ENCODE results near the gene DIAPH3. TPM values are rescaled to one million over a fixed set of nuclear protein-coding genes. Genes with fewer than 3 reads are reported as not detected.

DIAPH3 gene
- total RNA-seq, 1 experiment from 2014 or later, result 27.6 TPM

DNA sequence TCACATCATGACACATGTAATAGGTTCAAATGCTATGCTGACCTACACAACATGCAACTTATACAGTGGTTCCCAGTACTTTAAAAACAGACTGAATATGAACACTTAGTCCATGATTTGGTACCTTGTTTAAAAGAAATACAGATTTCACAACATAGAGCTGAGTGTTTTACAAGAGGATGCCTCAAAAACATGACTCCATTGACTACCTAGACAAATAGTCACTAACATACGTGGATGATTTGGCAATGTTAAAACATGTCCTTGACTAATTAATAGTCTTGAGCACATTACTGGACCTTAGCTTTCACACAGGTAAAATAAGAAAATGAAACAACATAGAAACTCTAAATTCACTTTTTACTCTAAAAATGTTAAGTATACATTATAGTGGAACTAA lies 300.1 kb downstream of the DIAPH3 start:
- DNase-seq (ENCODE audit: low spot score) (no peak), ATAC-seq (no peak)
- H3K4me1 Mint-ChIP-seq, result peaks cover 10% of the 10 kb centered on the region
- H3K27ac Mint-ChIP-seq, result no peak overlapping the region
- ChIA-PET CTCF (no interaction called here), POLR2A (no interaction called here)
- no peaks in the 10 kb centered on the region for H3K9me3 Mint-ChIP-seq
- H3K36me3 Mint-ChIP-seq, result no peaks in the 10 kb centered on the region; the same call in 1 of the 2 replicates
- TF ChIP-seq ELF4 (CRISPR knock-in tag; IDR thresholded peaks at IDR 0.05; ENCODE audit: low read depth) (no peak), FOXP1 (CRISPR knock-in tag; IDR thresholded peaks at IDR 0.05; ENCODE audit: borderline replicate concordance) (no peak), ZNF396 (CRISPR knock-in tag; IDR thresholded peaks at IDR 0.05; ENCODE audit: borderline replicate concordance) (no peak), ZNF232 (CRISPR knock-in tag; IDR thresholded peaks at IDR 0.05) (no peak), E2F4 (CRISPR knock-in tag; IDR thresholded peaks at IDR 0.05; ENCODE audit: borderline replicate concordance, low read depth) (no peak), CBFB (CRISPR knock-in tag; IDR thresholded peaks at IDR 0.05; ENCODE audit: low read depth) (no peak), RELA (CRISPR knock-in tag; IDR thresholded peaks at IDR 0.05; ENCODE audit: borderline replicate concordance) (no peak), ZNF317 (CRISPR knock-in tag; IDR thresholded peaks at IDR 0.05; ENCODE audit: borderline replicate concordance, low read depth) (no peak)
- TF ChIP-seq, protein P1, sequence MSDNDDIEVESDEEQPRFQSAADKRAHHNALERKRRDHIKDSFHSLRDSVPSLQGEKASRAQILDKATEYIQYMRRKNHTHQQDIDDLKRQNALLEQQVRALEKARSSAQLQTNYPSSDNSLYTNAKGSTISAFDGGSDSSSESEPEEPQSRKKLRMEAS (CRISPR knock-in tag; IDR thresholded peaks at IDR 0.05), result no peak
- no peak overlapping the region for H3K4me3 Mint-ChIP-seq
- no peaks in the 10 kb centered on the region for H3K27me3 Mint-ChIP-seq (ENCODE audit: low read depth)

DNA sequence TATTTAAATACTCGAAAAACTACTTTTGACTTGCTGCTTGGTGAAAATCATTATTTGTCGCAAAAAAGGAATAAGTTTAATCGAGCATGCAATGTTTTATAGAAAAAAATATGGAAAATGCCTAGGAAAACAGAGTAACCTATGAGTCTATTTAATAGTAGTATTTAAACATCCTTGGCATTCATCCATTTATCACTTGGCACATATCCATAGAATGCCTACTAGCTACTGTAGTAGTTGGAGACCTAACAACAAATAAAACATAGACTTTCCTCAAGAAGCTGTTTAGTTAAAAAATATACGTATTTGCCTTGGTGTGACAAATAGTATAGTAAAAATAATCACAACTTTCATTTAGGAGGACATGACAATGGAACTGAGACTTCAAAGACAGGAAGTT lies 302.1 kb downstream of the DIAPH3 start:
- POLR2A ChIA-PET, result no interaction called here
- TF ChIP-seq ZNF416 (CRISPR knock-in tag; IDR thresholded peaks at IDR 0.05) (no peak), NR1H2 (CRISPR knock-in tag; IDR thresholded peaks at IDR 0.05) (no peak), CTCF (IDR thresholded peaks at IDR 0.05) (no peak), MYBL2 (CRISPR knock-in tag; IDR thresholded peaks at IDR 0.05) (no peak), GABPB1 (CRISPR knock-in tag; IDR thresholded peaks at IDR 0.05) (no peak), MXD4 (CRISPR knock-in tag; IDR thresholded peaks at IDR 0.05; ENCODE audit: borderline replicate concordance) (no peak), PRRX2 (CRISPR knock-in tag; IDR thresholded peaks at IDR 0.05) (no peak), OVOL2 (CRISPR knock-in tag; IDR thresholded peaks at IDR 0.05; ENCODE audit: borderline replicate concordance) (no peak), FOXP1 (CRISPR knock-in tag; IDR thresholded peaks at IDR 0.05; ENCODE audit: borderline replicate concordance) (no peak), ZNF425 (CRISPR knock-in tag; conservative IDR thresholded peaks at IDR 0.05) (no peak)
- TF ChIP-seq, protein P2, sequence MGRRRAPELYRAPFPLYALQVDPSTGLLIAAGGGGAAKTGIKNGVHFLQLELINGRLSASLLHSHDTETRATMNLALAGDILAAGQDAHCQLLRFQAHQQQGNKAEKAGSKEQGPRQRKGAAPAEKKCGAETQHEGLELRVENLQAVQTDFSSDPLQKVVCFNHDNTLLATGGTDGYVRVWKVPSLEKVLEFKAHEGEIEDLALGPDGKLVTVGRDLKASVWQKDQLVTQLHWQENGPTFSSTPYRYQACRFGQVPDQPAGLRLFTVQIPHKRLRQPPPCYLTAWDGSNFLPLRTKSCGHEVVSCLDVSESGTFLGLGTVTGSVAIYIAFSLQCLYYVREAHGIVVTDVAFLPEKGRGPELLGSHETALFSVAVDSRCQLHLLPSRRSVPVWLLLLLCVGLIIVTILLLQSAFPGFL (CRISPR knock-in tag; IDR thresholded peaks at IDR 0.05; ENCODE audit: borderline replicate concordance), result no peak
- TF ChIP-seq, protein P3, sequence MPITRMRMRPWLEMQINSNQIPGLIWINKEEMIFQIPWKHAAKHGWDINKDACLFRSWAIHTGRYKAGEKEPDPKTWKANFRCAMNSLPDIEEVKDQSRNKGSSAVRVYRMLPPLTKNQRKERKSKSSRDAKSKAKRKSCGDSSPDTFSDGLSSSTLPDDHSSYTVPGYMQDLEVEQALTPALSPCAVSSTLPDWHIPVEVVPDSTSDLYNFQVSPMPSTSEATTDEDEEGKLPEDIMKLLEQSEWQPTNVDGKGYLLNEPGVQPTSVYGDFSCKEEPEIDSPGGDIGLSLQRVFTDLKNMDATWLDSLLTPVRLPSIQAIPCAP (CRISPR knock-in tag; IDR thresholded peaks at IDR 0.05), result no peak
- CTCF ChIA-PET, result no interaction called here
- no peaks in the 10 kb centered on the region; the same call in 1 of the 2 replicates for H3K36me3 Mint-ChIP-seq
- H3K4me3 Mint-ChIP-seq, result no peak overlapping the region
- H3K4me1 Mint-ChIP-seq, result peaks cover 10% of the 10 kb centered on the region
- no peaks in the 10 kb centered on the region for H3K27me3 Mint-ChIP-seq (ENCODE audit: low read depth)
- H3K9me3 Mint-ChIP-seq, result no peaks in the 10 kb centered on the region
- ATAC-seq (no peak), DNase-seq (ENCODE audit: low spot score) (no peak)
- no peak overlapping the region for H3K27ac Mint-ChIP-seq

All from WTC11 (cell line).